Natural killer cell (primary cell): ENCODE results near the gene VMP1. TPM values are rescaled to one million over a fixed set of nuclear protein-coding genes. Genes with fewer than 3 reads are reported as not detected.
"Not testable (repeated sequence)": the region's sequence is repeated elsewhere in the genome, so short reads cannot be mapped to it uniquely, and the experiment has no call there.

ENCODE experiments used
- ATAC-seq, 3 donors: fragments of 150-1000 bp in 2 of 3; fragments of 200-7000 bp in 1 of 3; cut with Tn5 transposase; 1 replicate in 1 of 3; 2 replicates in 2 of 3; pipeline ENCODE4 v1.10.0; 2021; ENCODE audit warnings: mild to moderate bottlenecking in 2 of 3, moderate library complexity in 2 of 3
- DNase-seq, 2 donors: peaks; one replicate each; pipeline versions ENCODE4 v3.0.0 to v3.0.0-alpha.2; 2013 to 2021; ENCODE audit warnings: mixed read lengths in 1 of 2
- H3K27ac ChIP-seq: one replicate; pipeline ENCODE4 v1.5.1; 2013; ENCODE audit warnings: mild to moderate bottlenecking, low read length
- H3K27me3 ChIP-seq: one replicate; pipeline ENCODE4 v1.6.1; 2013; ENCODE audit warnings: low read length; ENCODE audit not compliant: control insufficient read depth, insufficient read depth
- H3K36me3 ChIP-seq: one replicate; pipeline ENCODE4 v1.6.1; 2013; ENCODE audit warnings: low read length; ENCODE audit not compliant: control insufficient read depth, insufficient read depth
- H3K4me1 ChIP-seq: one replicate; pipeline ENCODE4 v1.6.1; 2013; ENCODE audit warnings: low read length; ENCODE audit not compliant: control insufficient read depth, insufficient read depth
- H3K4me3 ChIP-seq: one replicate; pipeline ENCODE4 v1.5.1; 2013; ENCODE audit warnings: low read length
- H3K9me3 ChIP-seq: one replicate; pipeline ENCODE4 v1.6.1; 2013; ENCODE audit warnings: low read length; ENCODE audit not compliant: control insufficient read depth, insufficient read depth
- H3K27ac Mint-ChIP-seq, 2 donors: one replicate each; pipeline ENCODE4 v1.8.0; 2022; ENCODE audit warnings: mild to moderate bottlenecking in 2 of 2, mixed read lengths in 2 of 2, moderate library complexity in 1 of 2
- H3K27me3 Mint-ChIP-seq, 2 donors: one replicate each; pipeline ENCODE4 v1.8.0; 2022; ENCODE audit warnings: low read depth in 2 of 2, mixed read lengths in 2 of 2
- H3K36me3 Mint-ChIP-seq: one replicate; pipeline ENCODE4 v1.8.0; 2022; ENCODE audit warnings: mixed read lengths
- H3K4me1 Mint-ChIP-seq, 2 donors: one replicate each; pipeline ENCODE4 v1.8.0; 2022; ENCODE audit warnings: mixed read lengths in 2 of 2
- H3K4me3 Mint-ChIP-seq: one replicate; pipeline ENCODE4 v1.8.0; 2022; ENCODE audit warnings: mild to moderate bottlenecking, moderate library complexity, mixed read lengths
- H3K9me3 Mint-ChIP-seq, 2 donors: one replicate each; pipeline ENCODE4 v1.8.0; 2022; ENCODE audit warnings: mixed read lengths in 2 of 2
- CTCF ChIP-seq: fragments of 200-600 bp; IDR thresholded peaks from one replicate; pipeline ENCODE4 v1.8.0; 2022; ENCODE audit warnings: antibody characterized with exemption
- WGBS: methylation state at CpG from one replicate; pipeline ENCODE4 v1.1.7; 2013; ENCODE audit warnings: missing lambda C conversion rate; ENCODE audit not compliant: insufficient coverage; 5-methylcytosine and 5-hydroxymethylcytosine counted together
- intact Hi-C: fragments of 100-400 bp; cut with micrococcal nuclease; formaldehyde crosslinking; loops from one replicate; pipeline ENCODE4 v1.14.2; 2022
- total RNA-seq, 4 donors: library from RNA; stranded (reverse); fragments of 120-200 nt in 1 of 4; gene quantifications; one replicate each; pipeline versions ENCODE4 v1.2.3 to v1.2.4, GENCODE V29; 2013 to 2022

The VMP1 gene
- total RNA-seq, 3 donors from 2014 or later (not counting 1 experiment from before 2014, with no cell fraction given), result 136 to 175 (median 162) TPM

DNA sequence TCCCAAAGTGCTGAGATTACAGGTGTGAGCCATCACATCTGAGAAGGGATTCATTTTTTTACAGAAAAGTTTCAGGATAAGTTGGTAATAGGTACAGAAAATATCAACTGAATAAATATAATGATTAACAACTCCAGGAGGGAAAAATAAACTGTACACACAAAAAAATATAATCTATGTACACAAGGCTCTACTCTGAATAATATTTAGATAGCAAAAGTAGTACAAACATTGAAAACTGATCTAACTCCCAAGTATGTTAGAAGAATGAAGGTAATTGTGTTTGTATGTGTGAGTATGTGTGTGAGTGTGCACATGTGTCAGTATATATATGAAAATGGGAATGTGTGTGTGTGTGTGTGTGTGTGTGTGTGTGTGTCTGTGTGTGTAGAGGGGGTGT is 164.9 kb downstream of the VMP1 start:
- Histone ChIP-seq H3K27me3 (no peaks in the 10 kb centered on the region), H3K9me3 (no peaks in the 10 kb centered on the region), H3K36me3 (peaks cover 29% of the 10 kb centered on the region), H3K4me3 (no peak overlapping the region), H3K4me1 (no peaks in the 10 kb centered on the region), H3K27ac (no peak overlapping the region)
- H3K4me3 Mint-ChIP-seq, result no peak overlapping the region
- no peaks in the 10 kb centered on the region for H3K9me3 Mint-ChIP-seq
- H3K36me3 Mint-ChIP-seq, result peaks cover 3% of the 10 kb centered on the region
- DNase-seq, result no peak
- intact Hi-C loops, result no loop called here
- no peaks in the 10 kb centered on the region for H3K4me1 Mint-ChIP-seq
- H3K27me3 Mint-ChIP-seq, result no peaks in the 10 kb centered on the region
- no peak overlapping the region for H3K27ac Mint-ChIP-seq
- TF ChIP-seq CTCF, result no peak
- no peak for ATAC-seq

GRCh38 chr17:59873414-59873813 is 166.0 kb downstream of the VMP1 start:
- H3K27me3 ChIP-seq, ATAC-seq, intact Hi-C loops, H3K9me3 ChIP-seq, H3K27ac ChIP-seq, H3K4me3 Mint-ChIP-seq, H3K4me1 Mint-ChIP-seq, H3K27me3 Mint-ChIP-seq, H3K4me3 ChIP-seq, H3K9me3 Mint-ChIP-seq, DNase-seq, H3K4me1 ChIP-seq, H3K27ac Mint-ChIP-seq: not testable (repeated sequence)
- H3K36me3 Mint-ChIP-seq, result peaks cover 12% of the 10 kb centered on the region
- 100% methylated on average over 7 of the region's 8 CpGs for WGBS
- peaks cover 34% of the 10 kb centered on the region for H3K36me3 ChIP-seq

- Mint-ChIP-seq H3K4me1 (no peaks in the 10 kb centered on the region), H3K27me3 (no peaks in the 10 kb centered on the region), H3K36me3 (peaks cover 12% of the 10 kb centered on the region), H3K4me3 (no peak overlapping the region), H3K27ac (no peak overlapping the region), H3K9me3 (no peaks in the 10 kb centered on the region)
- no peaks in the 10 kb centered on the region for H3K9me3 ChIP-seq
- intact Hi-C loops, result no loop called here
- no peak for TF ChIP-seq CTCF
- H3K4me3 ChIP-seq, result no peak overlapping the region
- H3K4me1 ChIP-seq, result no peaks in the 10 kb centered on the region
- H3K27ac ChIP-seq, result no peak overlapping the region
- 100% methylated on average over 2 of the region's 2 CpGs for WGBS
- ATAC-seq, result no peak
- H3K27me3 ChIP-seq, result no peaks in the 10 kb centered on the region
- H3K36me3 ChIP-seq, result peaks cover 37% of the 10 kb centered on the region
- no peak for DNase-seq
Measured at GRCh38 chr17:59874376-59874775, 166.9 kb downstream of the VMP1 start.

- Mint-ChIP-seq H3K4me3 (no peak overlapping the region), H3K9me3 (no peaks in the 10 kb centered on the region), H3K4me1 (no peaks in the 10 kb centered on the region), H3K27me3 (no peaks in the 10 kb centered on the region), H3K36me3 (peaks cover 12% of the 10 kb centered on the region), H3K27ac (no peak overlapping the region)
- H3K4me1 ChIP-seq, result no peaks in the 10 kb centered on the region
- no peaks in the 10 kb centered on the region for H3K9me3 ChIP-seq
- intact Hi-C loops, result no loop called here
- no peak overlapping the region for H3K27ac ChIP-seq
- DNase-seq (no peak), ATAC-seq (no peak)
- H3K36me3 ChIP-seq, result peaks cover 41% of the 10 kb centered on the region
- H3K27me3 ChIP-seq, result no peaks in the 10 kb centered on the region
- 97% methylated on average over 3 of the region's 3 CpGs for WGBS
- no peak overlapping the region for H3K4me3 ChIP-seq
- TF ChIP-seq CTCF, result no peak
Measured at GRCh38 chr17:59876107-59876506, 168.7 kb downstream of the VMP1 start.
